GM23338 (cell line): Measurements from ENCODE around the gene CRABP1. TPM values are rescaled to one million over a fixed set of nuclear protein-coding genes. Genes with fewer than 3 reads are reported as not detected.
A peak's percentile ranks its signal among the peaks of the same experiment; 100 is the strongest.

Source experiments
- ATAC-seq: fragments of 200-7000 bp; cut with Tn5 transposase; 3 replicates; pipeline ENCODE4 v1.9.1; 2020
- DNase-seq: peaks from one replicate; pipeline ENCODE4 v3.0.0-alpha.2; 2015; ENCODE audit warnings: low spot score
- H2AFZ ChIP-seq: fragments of 200-600 bp; sonication (generic); 2 replicates; pipeline ENCODE4 v1.8.0; 2016; ENCODE audit warnings: antibody characterized with exemption, mild to moderate bottlenecking, moderate library complexity
- H3F3A ChIP-seq: fragments of 200-600 bp; sonication (generic); replicated peaks from 2 replicates; pipeline ENCODE4 v1.8.0; 2017; ENCODE audit warnings: antibody characterized with exemption, mixed run types, low read depth
- H3K27ac ChIP-seq: fragments of 200-600 bp; sonication (generic); 2 replicates; pipeline ENCODE4 v1.6.1; 2016; ENCODE audit warnings: low read depth
- H3K27me3 ChIP-seq: fragments of 200-600 bp; sonication (generic); 2 replicates; pipeline ENCODE4 v1.8.0; 2016; ENCODE audit warnings: mild to moderate bottlenecking, mixed run types, moderate library complexity; ENCODE audit not compliant: insufficient read depth
- H3K36me3 ChIP-seq: fragments of 200-600 bp; sonication (generic); 2 replicates; pipeline ENCODE4 v1.8.0; 2016; ENCODE audit warnings: mild to moderate bottlenecking; ENCODE audit not compliant: insufficient read depth
- H3K4me1 ChIP-seq: fragments of 200-600 bp; sonication (generic); 2 replicates; pipeline ENCODE4 v1.8.0; 2016; ENCODE audit warnings: mild to moderate bottlenecking, moderate library complexity; ENCODE audit not compliant: insufficient read depth
- H3K4me2 ChIP-seq: fragments of 200-600 bp; sonication (generic); 2 replicates; pipeline ENCODE4 v1.7.1; 2017; ENCODE audit warnings: mixed run types
- H3K4me3 ChIP-seq: fragments of 200-600 bp; sonication (generic); 2 replicates; pipeline ENCODE4 v1.6.1; 2016; ENCODE audit warnings: mixed run types
- H3K79me2 ChIP-seq: fragments of 200-600 bp; sonication (generic); replicated peaks from 2 replicates; pipeline ENCODE4 v1.8.0; 2017; ENCODE audit warnings: mild to moderate bottlenecking; ENCODE audit not compliant: insufficient read depth
- H3K9me2 ChIP-seq: fragments of 200-600 bp; sonication (generic); 2 replicates; pipeline ENCODE4 v1.8.0; 2017; ENCODE audit not compliant: insufficient read depth
- H4K20me1 ChIP-seq: fragments of 200-600 bp; sonication (generic); replicated peaks from 2 replicates; pipeline ENCODE4 v1.8.0; 2017; ENCODE audit warnings: mild to moderate bottlenecking; ENCODE audit not compliant: insufficient read depth
- H3K27ac Mint-ChIP-seq: 2 replicates; pipeline ENCODE4 v1.8.0; 2020; ENCODE audit warnings: inconsistent platforms, mild to moderate bottlenecking, moderate library complexity, mixed read lengths
- H3K27me3 Mint-ChIP-seq: 3 replicates; pipeline ENCODE4 v1.8.0; 2022; ENCODE audit warnings: low read depth, mild to moderate bottlenecking, moderate library complexity, mixed read lengths, inconsistent platforms; ENCODE audit not compliant: insufficient read depth, poor library complexity
- H3K36me3 Mint-ChIP-seq: 3 replicates; pipeline ENCODE4 v1.8.0; 2021; ENCODE audit warnings: low read depth, mild to moderate bottlenecking, inconsistent platforms, moderate library complexity, mixed read lengths
- H3K4me1 Mint-ChIP-seq: 3 replicates; pipeline ENCODE4 v1.8.0; 2020; ENCODE audit warnings: mild to moderate bottlenecking, inconsistent platforms, mixed read lengths
- H3K4me3 Mint-ChIP-seq: 3 replicates; pipeline ENCODE4 v1.8.0; 2021; ENCODE audit warnings: moderate library complexity, mild to moderate bottlenecking, inconsistent platforms, mixed read lengths
- H3K9me3 Mint-ChIP-seq: 3 replicates; pipeline ENCODE4 v1.8.0; 2020; ENCODE audit warnings: moderate library complexity, mild to moderate bottlenecking, inconsistent platforms, mixed read lengths
- CREB1 ChIP-seq: fragments of 250-450 bp; sonication (Bioruptor Pico); IDR thresholded peaks from 2 replicates; pipeline ENCODE4 v1.5.0; 2020; ENCODE audit warnings: low read depth, mild to moderate bottlenecking, moderate library complexity
- EZH2 ChIP-seq: fragments of 200-600 bp; sonication (generic); IDR thresholded peaks from one replicate; pipeline ENCODE4 v1.8.0; 2017; ENCODE audit warnings: antibody characterized with exemption, mild to moderate bottlenecking, low read depth; ENCODE audit not compliant: unreplicated experiment
- EZH2phosphoT487 ChIP-seq: fragments of 200-600 bp; sonication (generic); IDR thresholded peaks from one replicate; pipeline ENCODE4 v1.8.1; 2018; ENCODE audit warnings: antibody characterized with exemption; ENCODE audit not compliant: unreplicated experiment
- JUNB ChIP-seq: IDR thresholded peaks from one replicate; pipeline ENCODE4 v1.6.1; 2016; ENCODE audit warnings: antibody characterized with exemption; ENCODE audit not compliant: unreplicated experiment
- NANOG ChIP-seq: IDR thresholded peaks from 2 replicates; pipeline ENCODE4 v1.6.1; 2016; ENCODE audit warnings: antibody characterized with exemption, borderline replicate concordance
- ZNF114 ChIP-seq: fragments of 250-450 bp; sonication (Bioruptor Pico); IDR thresholded peaks from 2 replicates; pipeline ENCODE4 v1.5.0; 2020; ENCODE audit warnings: mild to moderate bottlenecking, moderate library complexity
- ZNF331 ChIP-seq: fragments of 250-450 bp; sonication (Bioruptor Pico); IDR thresholded peaks from 2 replicates; pipeline ENCODE4 v1.5.0; 2020; ENCODE audit warnings: low read depth, mild to moderate bottlenecking, moderate library complexity
- polyA plus RNA-seq: library from polyadenylated mRNA; unstranded; fragments of >200 nt; fragmentation: Nextera tagmentation; extraction: Ambion mirVana; gene quantifications from 2 replicates; pipeline ENCODE4 v1.2.1, GENCODE V29; 2016
- total RNA-seq: library from RNA; depleted of rRNA; stranded (reverse); fragments of >200 nt; shearing (Covaris generic); gene quantifications from 2 replicates; pipeline ENCODE4 v1.2.3, GENCODE V29; 2014
- TF ChIP-seq, protein P1 (sequence below), 2 experiments: fragments of 200-600 bp in 1 of 2; sonication (generic) in 1 of 2; conservative IDR thresholded peaks; 2 replicates each; pipeline versions ENCODE4 v1.5.1 to v1.6.1; 2016 to 2017; ENCODE audit warnings: antibody characterized with exemption in 2 of 2, low read depth in 2 of 2, mild to moderate bottlenecking in 2 of 2, moderate library complexity in 1 of 2
- TF ChIP-seq, protein P2 (sequence below): IDR thresholded peaks from 2 replicates; pipeline ENCODE4 v1.6.1; 2016; ENCODE audit warnings: antibody characterized with exemption
- TF ChIP-seq, protein P3 (sequence below): IDR thresholded peaks from one replicate; pipeline ENCODE4 v1.6.1; 2018; ENCODE audit warnings: antibody characterized with exemption; ENCODE audit not compliant: unreplicated experiment

Gene CRABP1
- total and polyA plus RNA-seq, 2 experiments from 2014 or later: 156 to 522 TPM

DNA sequence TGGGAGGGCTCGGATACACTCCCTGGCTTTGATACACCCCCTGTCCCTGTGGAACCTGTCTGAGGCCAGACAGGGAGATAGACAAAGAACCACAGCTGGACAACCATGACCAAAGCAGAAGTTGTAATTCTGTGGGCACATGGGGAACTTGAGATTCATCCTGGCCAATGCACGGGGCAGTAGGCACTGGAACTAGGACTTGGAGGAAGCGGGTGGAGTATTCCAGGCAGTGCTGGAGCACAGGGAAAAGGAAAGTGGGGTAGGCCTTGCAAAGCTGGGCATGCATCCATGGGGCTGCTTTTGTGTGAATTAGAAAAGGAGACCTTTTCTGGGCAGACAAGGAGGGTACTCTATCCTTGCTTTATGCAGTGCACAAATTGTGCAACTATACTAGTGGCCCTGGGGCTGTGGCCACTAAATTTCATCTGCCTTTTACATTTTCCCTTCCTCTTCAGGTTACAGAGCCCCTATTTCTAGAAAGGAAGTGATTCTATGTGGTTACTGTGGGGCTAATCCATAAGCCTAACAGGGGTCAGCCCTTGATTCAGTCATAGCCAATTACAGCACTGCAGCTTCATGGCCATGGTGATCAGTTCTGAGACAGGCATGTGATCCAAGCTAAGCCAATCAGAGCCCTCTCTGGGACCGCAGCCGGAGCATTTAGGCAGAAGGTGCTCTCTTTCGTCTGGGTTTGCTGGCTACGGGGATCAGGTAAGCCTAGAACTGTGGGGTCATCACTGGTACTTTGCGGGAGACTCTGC is 21.0 kb downstream of the CRABP1 start:
- Histone ChIP-seq H3K27me3 (no peaks in the 10 kb centered on the region), H3K4me2 (no peak overlapping the region), H3K4me3 (no peak overlapping the region), H2AFZ (peak overlapping the region; percentile 83), H3K9me2 (no peaks in the 10 kb centered on the region), H3K27ac (no peak overlapping the region), H3K36me3 (no peaks in the 10 kb centered on the region), H3K4me1 (0 out of 2 replicates have a peak, but pooled peaks cover 2% of the 10 kb centered on the region), H3F3A (no peaks in the 10 kb centered on the region), H3K79me2 (no peaks in the 10 kb centered on the region), H4K20me1 (no peaks in the 10 kb centered on the region)
- Mint-ChIP-seq H3K4me1 (peaks cover 15% of the 10 kb centered on the region), H3K4me3 (no peak overlapping the region), H3K27ac (no peak overlapping the region), H3K27me3 (peaks cover 6% of the 10 kb centered on the region), H3K9me3 (no peaks in the 10 kb centered on the region), H3K36me3 (no peaks in the 10 kb centered on the region)
- DNase-seq: peak; percentile 40
- TF ChIP-seq, protein P1, sequence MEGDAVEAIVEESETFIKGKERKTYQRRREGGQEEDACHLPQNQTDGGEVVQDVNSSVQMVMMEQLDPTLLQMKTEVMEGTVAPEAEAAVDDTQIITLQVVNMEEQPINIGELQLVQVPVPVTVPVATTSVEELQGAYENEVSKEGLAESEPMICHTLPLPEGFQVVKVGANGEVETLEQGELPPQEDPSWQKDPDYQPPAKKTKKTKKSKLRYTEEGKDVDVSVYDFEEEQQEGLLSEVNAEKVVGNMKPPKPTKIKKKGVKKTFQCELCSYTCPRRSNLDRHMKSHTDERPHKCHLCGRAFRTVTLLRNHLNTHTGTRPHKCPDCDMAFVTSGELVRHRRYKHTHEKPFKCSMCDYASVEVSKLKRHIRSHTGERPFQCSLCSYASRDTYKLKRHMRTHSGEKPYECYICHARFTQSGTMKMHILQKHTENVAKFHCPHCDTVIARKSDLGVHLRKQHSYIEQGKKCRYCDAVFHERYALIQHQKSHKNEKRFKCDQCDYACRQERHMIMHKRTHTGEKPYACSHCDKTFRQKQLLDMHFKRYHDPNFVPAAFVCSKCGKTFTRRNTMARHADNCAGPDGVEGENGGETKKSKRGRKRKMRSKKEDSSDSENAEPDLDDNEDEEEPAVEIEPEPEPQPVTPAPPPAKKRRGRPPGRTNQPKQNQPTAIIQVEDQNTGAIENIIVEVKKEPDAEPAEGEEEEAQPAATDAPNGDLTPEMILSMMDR (conservative IDR thresholded peaks at IDR 0.05; ENCODE audit: low read depth in 2 of 2): no peak
- TF ChIP-seq ZNF331: no peak
- TF ChIP-seq JUNB: no peak
- no peak for TF ChIP-seq EZH2
- TF ChIP-seq, protein P2, sequence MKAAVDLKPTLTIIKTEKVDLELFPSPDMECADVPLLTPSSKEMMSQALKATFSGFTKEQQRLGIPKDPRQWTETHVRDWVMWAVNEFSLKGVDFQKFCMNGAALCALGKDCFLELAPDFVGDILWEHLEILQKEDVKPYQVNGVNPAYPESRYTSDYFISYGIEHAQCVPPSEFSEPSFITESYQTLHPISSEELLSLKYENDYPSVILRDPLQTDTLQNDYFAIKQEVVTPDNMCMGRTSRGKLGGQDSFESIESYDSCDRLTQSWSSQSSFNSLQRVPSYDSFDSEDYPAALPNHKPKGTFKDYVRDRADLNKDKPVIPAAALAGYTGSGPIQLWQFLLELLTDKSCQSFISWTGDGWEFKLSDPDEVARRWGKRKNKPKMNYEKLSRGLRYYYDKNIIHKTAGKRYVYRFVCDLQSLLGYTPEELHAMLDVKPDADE: no peak
- no peak for TF ChIP-seq NANOG
- peak; percentile 75 for ATAC-seq

DNA sequence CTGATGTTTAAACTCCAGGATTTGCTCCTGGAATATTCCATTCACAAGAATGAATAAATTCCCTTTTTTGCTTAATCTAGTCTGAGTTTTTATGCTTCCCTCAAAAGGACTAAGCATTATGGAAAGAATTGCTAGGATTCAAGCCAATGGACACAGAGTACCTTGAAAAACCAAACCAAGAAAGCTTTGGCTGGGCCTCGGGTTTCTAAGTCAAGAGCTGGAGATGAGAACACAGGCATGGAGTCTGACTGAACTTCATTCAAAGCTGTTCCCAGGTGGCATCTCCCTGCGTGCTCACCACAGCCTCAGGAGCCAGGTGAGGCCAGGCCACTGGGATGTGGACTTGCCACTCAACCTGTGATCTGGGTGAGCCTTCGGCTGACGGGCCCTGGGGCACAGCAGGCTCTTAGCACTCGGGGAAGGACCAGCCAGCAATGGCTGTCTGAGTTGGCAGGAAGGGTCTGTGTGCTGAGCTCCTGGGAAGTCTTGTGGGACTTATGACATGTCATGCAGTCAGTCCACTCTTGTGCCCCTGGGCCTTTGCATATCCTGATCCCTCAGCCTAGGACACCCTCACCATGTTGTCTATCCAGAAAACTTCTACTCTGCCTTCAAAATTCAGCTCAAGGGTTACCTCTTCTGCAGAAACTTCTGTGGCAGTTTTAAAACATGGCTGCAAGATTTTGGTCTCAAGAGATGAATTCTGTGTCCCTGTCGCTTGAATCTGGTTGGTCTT is 21.8 kb downstream of the CRABP1 start:
- Histone ChIP-seq H4K20me1 (no peaks in the 10 kb centered on the region), H2AFZ (peak overlapping the region; percentile 83), H3K9me2 (no peaks in the 10 kb centered on the region), H3K27me3 (no peaks in the 10 kb centered on the region), H3F3A (no peaks in the 10 kb centered on the region), H3K36me3 (no peaks in the 10 kb centered on the region), H3K4me1 (0 out of 2 replicates have a peak, but pooled peaks cover 2% of the 10 kb centered on the region), H3K4me2 (no peak overlapping the region), H3K27ac (no peak overlapping the region), H3K4me3 (no peak overlapping the region), H3K79me2 (no peaks in the 10 kb centered on the region)
- Mint-ChIP-seq H3K27ac (no peak overlapping the region), H3K36me3 (no peaks in the 10 kb centered on the region), H3K9me3 (no peaks in the 10 kb centered on the region), H3K4me1 (peaks cover 15% of the 10 kb centered on the region), H3K27me3 (peaks cover 6% of the 10 kb centered on the region), H3K4me3 (no peak overlapping the region)
- no peak for DNase-seq
- ATAC-seq: no peak
- TF ChIP-seq EZH2phosphoT487: no peak
- no peak for TF ChIP-seq JUNB
- TF ChIP-seq, protein P2: no peak
- no peak for TF ChIP-seq NANOG
- no peak for TF ChIP-seq ZNF331
- TF ChIP-seq CREB1 (CRISPR knock-in tag): no peak
- TF ChIP-seq, protein P3, sequence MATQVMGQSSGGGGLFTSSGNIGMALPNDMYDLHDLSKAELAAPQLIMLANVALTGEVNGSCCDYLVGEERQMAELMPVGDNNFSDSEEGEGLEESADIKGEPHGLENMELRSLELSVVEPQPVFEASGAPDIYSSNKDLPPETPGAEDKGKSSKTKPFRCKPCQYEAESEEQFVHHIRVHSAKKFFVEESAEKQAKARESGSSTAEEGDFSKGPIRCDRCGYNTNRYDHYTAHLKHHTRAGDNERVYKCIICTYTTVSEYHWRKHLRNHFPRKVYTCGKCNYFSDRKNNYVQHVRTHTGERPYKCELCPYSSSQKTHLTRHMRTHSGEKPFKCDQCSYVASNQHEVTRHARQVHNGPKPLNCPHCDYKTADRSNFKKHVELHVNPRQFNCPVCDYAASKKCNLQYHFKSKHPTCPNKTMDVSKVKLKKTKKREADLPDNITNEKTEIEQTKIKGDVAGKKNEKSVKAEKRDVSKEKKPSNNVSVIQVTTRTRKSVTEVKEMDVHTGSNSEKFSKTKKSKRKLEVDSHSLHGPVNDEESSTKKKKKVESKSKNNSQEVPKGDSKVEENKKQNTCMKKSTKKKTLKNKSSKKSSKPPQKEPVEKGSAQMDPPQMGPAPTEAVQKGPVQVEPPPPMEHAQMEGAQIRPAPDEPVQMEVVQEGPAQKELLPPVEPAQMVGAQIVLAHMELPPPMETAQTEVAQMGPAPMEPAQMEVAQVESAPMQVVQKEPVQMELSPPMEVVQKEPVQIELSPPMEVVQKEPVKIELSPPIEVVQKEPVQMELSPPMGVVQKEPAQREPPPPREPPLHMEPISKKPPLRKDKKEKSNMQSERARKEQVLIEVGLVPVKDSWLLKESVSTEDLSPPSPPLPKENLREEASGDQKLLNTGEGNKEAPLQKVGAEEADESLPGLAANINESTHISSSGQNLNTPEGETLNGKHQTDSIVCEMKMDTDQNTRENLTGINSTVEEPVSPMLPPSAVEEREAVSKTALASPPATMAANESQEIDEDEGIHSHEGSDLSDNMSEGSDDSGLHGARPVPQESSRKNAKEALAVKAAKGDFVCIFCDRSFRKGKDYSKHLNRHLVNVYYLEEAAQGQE: no peak
- TF ChIP-seq ZNF114: no peak
